ENCODE results near the gene EYS. TPM values are rescaled to one million over a fixed set of nuclear protein-coding genes. Genes with fewer than 3 reads are reported as not detected.

EYS gene
- total and polyA plus RNA-seq, 2 of the 13 experiments (the other 11 are each of a cell fraction or from before 2014, with no cell fraction given): 0.04 to 0.07 TPM

- peak; percentile 80 for TF ChIP-seq ZGPAT (CRISPR knock-in tag; IDR thresholded peaks at IDR 0.05)
- TF ChIP-seq FOXA3 (CRISPR knock-in tag; IDR thresholded peaks at IDR 0.05): peak; percentile 73
- TF ChIP-seq YEATS2 (CRISPR knock-in tag; IDR thresholded peaks at IDR 0.05; ENCODE audit: borderline replicate concordance): no peak
- TF ChIP-seq LCORL (IDR thresholded peaks at IDR 0.05): no peak
- TF ChIP-seq LCORL (CRISPR knock-in tag; IDR thresholded peaks at IDR 0.05): no peak
- TF ChIP-seq HMG20B (CRISPR knock-in tag; conservative IDR thresholded peaks at IDR 0.05): no peak
- TF ChIP-seq GTF3A (CRISPR knock-in tag; conservative IDR thresholded peaks at IDR 0.05): no peak
- no peak for TF ChIP-seq TBP (CRISPR knock-in tag; IDR thresholded peaks at IDR 0.05)
- TF ChIP-seq ZBTB21 (CRISPR knock-in tag; IDR thresholded peaks at IDR 0.05): no peak
- no peak for TF ChIP-seq HOXA5 (CRISPR knock-in tag; IDR thresholded peaks at IDR 0.05)
- TF ChIP-seq ZNF513 (CRISPR knock-in tag; conservative IDR thresholded peaks at IDR 0.05): no peak
- no peak for TF ChIP-seq ZNF232 (CRISPR knock-in tag; IDR thresholded peaks at IDR 0.05; ENCODE audit: borderline replicate concordance)
- TF ChIP-seq ZNF619 (CRISPR knock-in tag; IDR thresholded peaks at IDR 0.05): no peak
- no peak; a peak in 1 of 4 replicates for TF ChIP-seq MAFK (conservative IDR thresholded peaks at IDR 0.05 in 1 of 2, IDR thresholded peaks at IDR 0.05 in 1 of 2; ENCODE audit: low read length in 2 of 2)
- no peak for TF ChIP-seq ZNF577 (CRISPR knock-in tag; IDR thresholded peaks at IDR 0.05; ENCODE audit: borderline replicate concordance, low read depth)
- TF ChIP-seq PCBP2 (optimal IDR thresholded peaks at IDR 0.05; ENCODE audit: low read depth, low read length, poor library complexity, severe bottlenecking): no peak
- no peak for TF ChIP-seq IRF1 (CRISPR knock-in tag; IDR thresholded peaks at IDR 0.05; ENCODE audit: low read depth)
- TF ChIP-seq ZNF547 (CRISPR knock-in tag; IDR thresholded peaks at IDR 0.05): no peak
- no peak for TF ChIP-seq RNF2 (conservative IDR thresholded peaks at IDR 0.05; ENCODE audit: low read depth)
- TF ChIP-seq ZNF432 (CRISPR knock-in tag; IDR thresholded peaks at IDR 0.05; ENCODE audit: borderline replicate concordance): peak; percentile 98
- TF ChIP-seq ZNF747 (CRISPR knock-in tag; IDR thresholded peaks at IDR 0.05; ENCODE audit: borderline replicate concordance): no peak
- no peak for TF ChIP-seq DZIP1 (CRISPR knock-in tag; IDR thresholded peaks at IDR 0.05)
- no peak for TF ChIP-seq NONO (IDR thresholded peaks at IDR 0.05)
- no peak for TF ChIP-seq NONO (CRISPR knock-in tag; conservative IDR thresholded peaks at IDR 0.05)
- TF ChIP-seq RFXAP (CRISPR knock-in tag; IDR thresholded peaks at IDR 0.05; ENCODE audit: borderline replicate concordance): no peak
- TF ChIP-seq FOXJ3 (CRISPR knock-in tag; IDR thresholded peaks at IDR 0.05; ENCODE audit: borderline replicate concordance): 0 out of 2 replicates have a peak, but pooled peaks have one; percentile 47
Measured at GRCh38 chr6:63941747-63942470, 1765.1 kb downstream of the EYS start (continued).

Measured in HepG2 (cell line).